Activated CD4-positive, alpha-beta memory T cell treated with anti-CD3 and anti-CD28 coated beads for 36 hours (primary cell): ENCODE measurements around the gene CACNA1D. TPM values are rescaled to one million over a fixed set of nuclear protein-coding genes. Genes with fewer than 3 reads are reported as not detected.
"Not testable (repeated sequence)": the region's sequence is repeated elsewhere in the genome, so short reads cannot be mapped to it uniquely, and the experiment has no call there.

Experiments used
- CTCF ChIA-PET: fragments of 350-600 bp; sonication (Branson Sonifier 250); formaldehyde crosslinking; loops from one replicate; lab custom pipeline; 2021; ENCODE audit warnings: antibody characterized with exemption, inconsistent platforms; lab: Charles Lee
- POLR2A ChIA-PET: fragments of 350-600 bp; sonication (Branson Sonifier 250); formaldehyde crosslinking; loops from one replicate; lab custom pipeline; 2021; ENCODE audit warnings: antibody characterized with exemption; lab: Charles Lee
- DNase-seq: peaks from one replicate; pipeline ENCODE4 v3.0.0-alpha.2; 2020
- H3K27ac Mint-ChIP-seq: one replicate; pipeline ENCODE4 v1.8.0; 2021; ENCODE audit warnings: mixed read lengths
- H3K27me3 Mint-ChIP-seq: one replicate; pipeline ENCODE4 v1.8.0; 2021; ENCODE audit warnings: mixed read lengths
- H3K36me3 Mint-ChIP-seq: one replicate; pipeline ENCODE4 v1.8.0; 2021; ENCODE audit warnings: mixed read lengths
- H3K4me1 Mint-ChIP-seq: one replicate; pipeline ENCODE4 v1.8.0; 2021; ENCODE audit warnings: low read depth, mixed read lengths
- H3K4me3 Mint-ChIP-seq: one replicate; pipeline ENCODE4 v1.8.0; 2021; ENCODE audit warnings: mild to moderate bottlenecking, mixed read lengths
- H3K9me3 Mint-ChIP-seq: one replicate; pipeline ENCODE4 v1.8.0; 2021; ENCODE audit warnings: mixed read lengths
- intact Hi-C: fragments of 100-400 bp; cut with micrococcal nuclease; formaldehyde crosslinking; loops from one replicate; pipeline ENCODE4 v1.15.1; 2023
- total RNA-seq, 2 experiments: library from RNA; stranded (reverse); gene quantifications; one replicate each; pipeline ENCODE4 v1.2.3, GENCODE V29; 2021

CACNA1D gene
- total RNA-seq, 2 experiments from 2014 or later = 0.24 to 0.53 TPM

DNA sequence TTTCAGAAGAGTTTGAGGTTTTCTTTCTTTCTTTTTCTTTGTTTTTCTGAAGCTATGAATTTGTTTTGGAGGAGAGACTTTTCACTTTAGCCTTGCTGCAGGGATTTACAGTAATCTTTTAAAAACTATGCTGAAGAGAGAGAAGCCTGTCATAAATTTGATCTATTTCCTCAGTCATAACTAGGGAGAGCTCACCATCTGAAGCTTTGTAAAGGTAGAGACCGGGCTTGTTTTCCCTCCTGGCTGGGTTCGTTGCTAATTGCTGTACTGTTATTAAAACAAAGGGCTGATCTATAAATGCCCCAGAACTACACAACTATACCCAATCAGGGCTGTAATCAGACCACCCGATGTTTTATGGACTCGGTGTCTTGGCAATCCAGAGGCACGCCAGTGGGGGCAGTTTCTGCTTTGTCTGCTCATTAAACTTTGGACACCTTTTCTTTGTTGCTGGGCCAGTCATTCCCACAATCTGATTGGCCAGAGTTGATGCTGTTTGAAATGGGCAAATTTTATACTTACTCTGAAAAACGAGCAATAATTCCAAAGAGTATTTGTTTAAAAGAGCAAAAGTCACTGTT lies 164.3 kb downstream of the CACNA1D start:
- Mint-ChIP-seq H3K36me3 (peaks cover 10% of the 10 kb centered on the region), H3K9me3 (peaks cover 33% of the 10 kb centered on the region), H3K4me1 (no peaks in the 10 kb centered on the region), H3K27ac (no peak overlapping the region), H3K4me3 (no peak overlapping the region), H3K27me3 (peaks cover 12% of the 10 kb centered on the region)
- no peak for DNase-seq
- intact Hi-C loops = no loop called here
- CTCF ChIA-PET = no interaction called here
- POLR2A ChIA-PET = no interaction called here

DNA sequence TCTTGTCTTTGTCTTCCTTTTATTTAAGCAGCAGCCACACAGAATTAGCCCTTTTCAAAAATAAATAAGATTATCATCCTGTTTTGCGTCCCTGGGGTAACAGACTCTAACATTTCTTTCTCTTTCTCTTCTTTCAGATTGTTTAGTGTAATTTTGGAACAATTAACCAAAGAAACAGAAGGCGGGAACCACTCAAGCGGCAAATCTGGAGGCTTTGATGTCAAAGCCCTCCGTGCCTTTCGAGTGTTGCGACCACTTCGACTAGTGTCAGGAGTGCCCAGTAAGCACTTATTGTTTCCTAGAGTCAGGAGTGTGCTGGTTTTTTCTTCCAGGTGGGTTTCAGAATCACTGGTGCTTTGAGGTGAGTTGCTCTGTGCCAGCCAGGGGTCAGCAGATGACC lies 165.6 kb downstream of the CACNA1D start:
- peaks cover 13% of the 10 kb centered on the region for H3K27me3 Mint-ChIP-seq
- H3K36me3 Mint-ChIP-seq = peaks cover 10% of the 10 kb centered on the region
- CTCF ChIA-PET = no interaction called here
- no peak for DNase-seq
- H3K4me1 Mint-ChIP-seq = no peaks in the 10 kb centered on the region
- H3K9me3 Mint-ChIP-seq = peaks cover 30% of the 10 kb centered on the region
- intact Hi-C loops = no loop called here
- POLR2A ChIA-PET = no interaction called here
- H3K4me3 Mint-ChIP-seq = no peak overlapping the region
- no peak overlapping the region for H3K27ac Mint-ChIP-seq

DNA sequence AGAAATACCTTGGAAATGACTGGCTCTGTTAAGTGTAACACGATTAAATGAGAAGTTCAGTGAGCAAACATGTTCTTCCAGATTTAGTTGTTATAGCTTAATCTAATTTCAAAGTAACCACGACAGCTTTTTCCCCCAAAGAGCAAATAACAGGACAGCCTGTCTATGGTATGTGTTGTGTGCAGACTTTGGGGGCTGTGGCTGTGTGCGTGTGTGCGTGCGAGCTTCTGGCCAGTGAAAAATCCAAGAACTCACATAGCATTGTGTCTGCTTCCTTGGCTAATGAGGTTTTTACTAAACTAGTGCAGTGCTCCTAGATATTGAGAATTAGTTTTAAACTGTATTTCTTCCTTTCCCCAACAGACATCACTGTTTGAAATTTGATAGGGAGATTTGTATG lies 167.1 kb downstream of the CACNA1D start:
- Mint-ChIP-seq H3K36me3 (peaks cover 10% of the 10 kb centered on the region), H3K27ac (no peak overlapping the region), H3K27me3 (peaks cover 13% of the 10 kb centered on the region), H3K4me3 (no peak overlapping the region), H3K4me1 (no peaks in the 10 kb centered on the region), H3K9me3 (peaks cover 27% of the 10 kb centered on the region)
- ChIA-PET CTCF (interaction anchor here (0.8 kb wide), 1 partner anchor 9 kb away, joined by 3 read pairs; no protein-coding TSS in a partner anchor), POLR2A (no interaction called here)
- intact Hi-C loops = no loop called here
- DNase-seq = no peak

DNA sequence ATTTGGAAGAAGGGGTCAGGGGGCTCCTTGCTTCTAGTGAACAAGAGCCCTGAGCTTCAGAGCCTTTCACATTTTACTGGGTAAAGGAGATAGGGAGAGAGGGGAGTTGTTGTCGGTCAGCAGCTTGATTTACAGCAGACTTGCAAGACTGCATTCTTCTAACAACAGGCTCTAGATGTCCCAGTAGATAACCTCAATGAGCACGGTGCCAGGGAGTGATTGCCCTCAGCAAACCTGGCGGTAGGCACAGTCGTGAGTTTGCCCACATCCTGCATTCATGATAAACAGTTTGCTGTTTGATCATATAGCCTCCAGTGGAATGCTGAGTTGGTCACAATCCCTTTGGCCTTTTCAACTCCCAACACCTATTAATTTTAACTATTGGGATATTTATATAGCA lies 170.4 kb downstream of the CACNA1D start:
- peaks cover 18% of the 10 kb centered on the region for H3K27me3 Mint-ChIP-seq
- H3K9me3 Mint-ChIP-seq = peaks cover 25% of the 10 kb centered on the region
- CTCF ChIA-PET, DNase-seq, intact Hi-C loops, H3K4me1 Mint-ChIP-seq, POLR2A ChIA-PET, H3K36me3 Mint-ChIP-seq, H3K4me3 Mint-ChIP-seq, H3K27ac Mint-ChIP-seq: not testable (repeated sequence)

DNA sequence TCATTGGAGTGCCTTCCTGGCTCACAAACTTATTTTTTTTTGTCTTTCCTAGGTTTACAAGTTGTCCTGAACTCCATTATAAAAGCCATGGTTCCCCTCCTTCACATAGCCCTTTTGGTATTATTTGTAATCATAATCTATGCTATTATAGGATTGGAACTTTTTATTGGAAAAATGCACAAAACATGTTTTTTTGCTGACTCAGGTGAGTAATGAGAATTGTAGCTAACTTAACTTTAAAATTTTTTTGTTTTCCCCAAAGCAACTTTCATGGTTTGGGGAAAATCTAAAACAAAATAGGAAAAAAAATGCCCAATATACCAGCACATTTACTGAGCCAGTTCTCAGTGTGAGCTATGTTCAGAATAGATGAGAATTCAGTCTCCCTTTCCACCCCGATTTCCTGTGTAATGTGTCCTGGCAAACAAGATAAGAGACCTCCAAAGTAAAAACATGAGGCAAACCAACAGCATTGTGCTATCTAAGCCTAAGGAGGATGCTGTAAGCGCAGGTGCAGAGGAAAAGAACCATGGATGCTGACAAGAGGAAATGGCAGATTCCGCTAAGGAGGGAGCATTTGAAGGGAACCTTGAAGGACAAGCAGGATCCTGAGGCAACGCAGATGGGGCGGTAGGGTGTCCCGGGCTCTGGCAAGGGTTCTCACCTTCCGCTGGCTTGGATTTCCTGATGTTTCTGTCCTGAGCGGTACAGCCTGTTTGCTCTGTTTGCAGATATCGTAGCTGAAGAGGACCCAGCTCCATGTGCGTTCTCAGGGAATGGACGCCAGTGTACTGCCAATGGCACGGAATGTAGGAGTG lies 171.4 kb downstream of the CACNA1D start:
- Mint-ChIP-seq H3K27ac (no peak overlapping the region), H3K4me1 (no peaks in the 10 kb centered on the region), H3K36me3 (peaks cover 10% of the 10 kb centered on the region), H3K4me3 (no peak overlapping the region), H3K9me3 (peaks cover 25% of the 10 kb centered on the region), H3K27me3 (peaks cover 18% of the 10 kb centered on the region)
- intact Hi-C loops = no loop called here
- ChIA-PET CTCF (no interaction called here), POLR2A (no interaction called here)
- DNase-seq = no peak

DNA sequence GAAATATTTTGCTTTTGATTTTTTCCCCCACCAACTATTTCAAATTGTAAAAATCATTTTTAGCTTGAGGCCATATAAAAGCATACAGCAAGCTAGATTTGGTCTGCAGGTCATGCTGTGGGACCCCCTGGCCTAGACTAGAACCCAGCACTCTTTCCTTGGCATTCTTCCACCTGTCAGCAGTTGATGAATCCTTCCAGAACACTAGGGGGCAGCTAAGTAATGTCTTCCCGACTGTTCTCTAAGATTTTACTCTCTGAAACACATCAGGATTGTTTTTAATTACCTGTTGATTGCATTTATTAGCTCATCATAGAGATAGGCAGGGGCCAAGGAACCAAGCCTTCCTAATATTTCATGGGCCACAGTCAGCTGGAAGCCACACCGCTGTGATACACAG lies 174.5 kb downstream of the CACNA1D start:
- H3K27me3 Mint-ChIP-seq = peaks cover 15% of the 10 kb centered on the region
- ChIA-PET POLR2A (no interaction called here), CTCF (interaction anchor here (0.8 to 1.1 kb wide), 3 partner anchors 11 to 42 kb away, joined by 3 read pairs; no protein-coding TSS in a partner anchor)
- intact Hi-C loops = no loop called here
- no peaks in the 10 kb centered on the region for H3K9me3 Mint-ChIP-seq
- no peak overlapping the region for H3K4me3 Mint-ChIP-seq
- no peaks in the 10 kb centered on the region for H3K4me1 Mint-ChIP-seq
- DNase-seq = no peak
- H3K27ac Mint-ChIP-seq = no peak overlapping the region
- H3K36me3 Mint-ChIP-seq = no peaks in the 10 kb centered on the region

DNA sequence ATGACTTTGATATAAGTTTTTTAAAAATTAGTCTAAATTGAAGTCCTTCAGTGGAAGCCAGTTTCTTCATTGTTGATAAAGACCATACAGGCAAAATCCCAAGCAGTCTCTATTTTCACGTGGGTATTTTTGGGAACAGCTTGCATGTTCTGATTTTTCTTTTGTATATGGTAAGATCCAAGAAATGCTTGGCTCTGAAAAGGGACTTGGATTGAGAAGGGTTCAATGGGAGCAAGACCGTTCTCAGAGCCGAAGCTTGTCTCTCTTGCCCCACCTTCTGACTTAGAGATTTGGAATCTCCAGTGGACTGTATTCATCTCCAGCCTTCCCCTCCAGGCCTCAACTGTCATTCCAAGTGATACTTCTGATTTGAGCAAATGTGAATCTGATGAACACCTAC lies 176.3 kb downstream of the CACNA1D start:
- Mint-ChIP-seq H3K36me3 (no peaks in the 10 kb centered on the region), H3K9me3 (no peaks in the 10 kb centered on the region), H3K27me3 (peaks cover 13% of the 10 kb centered on the region), H3K4me1 (no peaks in the 10 kb centered on the region), H3K27ac (no peak overlapping the region), H3K4me3 (no peak overlapping the region)
- ChIA-PET CTCF (interaction anchor here (1.4 kb wide), 1 partner anchor 39 kb away, joined by 3 read pairs; no protein-coding TSS in a partner anchor), POLR2A (no interaction called here)
- DNase-seq = no peak
- intact Hi-C loops = no loop called here

DNA sequence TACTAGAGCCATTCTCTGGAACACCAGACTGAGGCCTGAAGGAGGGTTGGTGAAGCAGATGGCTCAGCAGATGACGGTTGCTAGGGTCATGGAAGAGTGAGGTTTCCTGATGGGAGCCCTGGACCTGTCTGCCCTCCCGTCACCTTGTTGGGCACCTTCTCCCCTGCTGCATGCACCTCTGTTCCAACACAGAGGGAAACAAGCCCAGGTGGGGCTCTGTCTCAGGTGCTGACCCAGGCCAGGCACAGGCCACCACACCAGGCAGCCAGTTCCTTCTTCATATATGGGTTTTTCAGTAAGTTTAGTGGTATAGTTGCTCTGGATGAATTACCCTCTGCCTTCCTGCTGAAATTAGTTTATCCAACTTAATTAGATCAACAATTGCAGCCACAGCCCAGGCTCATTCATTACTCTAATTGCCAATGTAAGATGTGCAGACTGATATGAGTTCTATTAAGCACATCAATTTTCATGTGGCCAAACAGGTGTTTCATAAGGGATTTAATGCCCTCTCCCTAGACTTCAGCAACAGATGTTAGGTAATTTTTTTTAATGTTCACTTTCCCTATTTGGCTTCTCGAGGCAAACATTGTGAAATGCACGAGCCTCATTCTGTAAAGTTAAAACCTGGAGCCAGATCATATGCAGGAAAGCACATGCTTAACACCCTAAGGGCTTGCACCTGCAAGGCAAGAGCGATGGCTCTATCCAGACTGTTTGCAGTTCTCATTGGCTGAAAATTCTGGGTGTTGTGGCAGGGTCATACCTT lies 177.0 kb downstream of the CACNA1D start:
- intact Hi-C loops = no loop called here
- Mint-ChIP-seq H3K9me3 (no peaks in the 10 kb centered on the region), H3K27me3 (peaks cover 11% of the 10 kb centered on the region), H3K4me1 (no peaks in the 10 kb centered on the region), H3K27ac (no peak overlapping the region), H3K4me3 (no peak overlapping the region), H3K36me3 (no peaks in the 10 kb centered on the region)
- ChIA-PET POLR2A (no interaction called here), CTCF (interaction anchor here (1.4 kb wide), 1 partner anchor 38 kb away, joined by 3 read pairs; no protein-coding TSS in a partner anchor)
- DNase-seq = no peak

DNA sequence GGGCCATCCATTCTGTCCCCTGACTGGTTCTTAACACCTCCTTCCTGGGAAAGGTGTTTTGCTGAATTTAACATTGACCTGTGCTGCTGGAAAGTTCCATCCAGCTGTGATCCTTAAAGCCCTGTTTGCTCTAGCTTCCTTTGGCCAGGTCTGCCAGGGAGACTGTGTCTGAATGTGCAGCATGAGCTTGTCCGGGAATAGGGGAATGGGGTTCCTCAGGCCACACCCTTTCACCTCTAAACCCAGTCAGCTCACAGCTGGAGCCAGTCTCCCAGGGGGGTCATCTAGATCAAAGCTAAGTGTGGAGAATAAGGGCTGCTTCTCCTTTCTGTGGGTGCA lies 177.5 kb downstream of the CACNA1D start:
- CTCF ChIA-PET = interaction anchor here (0.7 kb wide), 1 partner anchor 35 kb away, joined by 3 read pairs; no protein-coding TSS in a partner anchor
- no peaks in the 10 kb centered on the region for H3K36me3 Mint-ChIP-seq
- no peaks in the 10 kb centered on the region for H3K4me1 Mint-ChIP-seq
- H3K4me3 Mint-ChIP-seq = no peak overlapping the region
- POLR2A ChIA-PET = no interaction called here
- intact Hi-C loops = no loop called here
- H3K9me3 Mint-ChIP-seq = no peaks in the 10 kb centered on the region
- DNase-seq = no peak
- no peak overlapping the region for H3K27ac Mint-ChIP-seq
- H3K27me3 Mint-ChIP-seq = peaks cover 14% of the 10 kb centered on the region

DNA sequence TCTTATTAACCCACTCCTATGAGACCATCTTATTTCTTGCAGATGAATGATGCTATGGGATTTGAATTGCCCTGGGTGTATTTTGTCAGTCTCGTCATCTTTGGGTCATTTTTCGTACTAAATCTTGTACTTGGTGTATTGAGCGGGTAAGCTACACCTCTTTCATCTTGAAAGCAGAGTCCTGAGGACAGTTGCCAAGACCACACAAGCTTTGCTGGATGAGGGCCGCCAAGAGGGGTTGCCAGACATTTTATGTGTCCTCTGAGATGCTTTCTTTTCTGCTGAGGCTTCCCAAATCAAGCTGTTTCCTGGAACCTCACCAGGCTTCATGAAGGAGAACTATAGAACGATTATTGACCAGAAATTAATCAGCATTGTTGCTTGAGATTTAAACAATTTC lies 178.6 kb downstream of the CACNA1D start:
- H3K36me3 Mint-ChIP-seq = no peaks in the 10 kb centered on the region
- H3K27me3 Mint-ChIP-seq = peaks cover 14% of the 10 kb centered on the region
- CTCF ChIA-PET = interaction anchor here (0.6 kb wide), 1 partner anchor 26 kb away, joined by 3 read pairs; no protein-coding TSS in a partner anchor
- intact Hi-C loops = no loop called here
- H3K4me3 Mint-ChIP-seq = no peak overlapping the region
- H3K4me1 Mint-ChIP-seq = no peaks in the 10 kb centered on the region
- DNase-seq = no peak
- no peaks in the 10 kb centered on the region for H3K9me3 Mint-ChIP-seq
- H3K27ac Mint-ChIP-seq = no peak overlapping the region
- POLR2A ChIA-PET = no interaction called here

DNA sequence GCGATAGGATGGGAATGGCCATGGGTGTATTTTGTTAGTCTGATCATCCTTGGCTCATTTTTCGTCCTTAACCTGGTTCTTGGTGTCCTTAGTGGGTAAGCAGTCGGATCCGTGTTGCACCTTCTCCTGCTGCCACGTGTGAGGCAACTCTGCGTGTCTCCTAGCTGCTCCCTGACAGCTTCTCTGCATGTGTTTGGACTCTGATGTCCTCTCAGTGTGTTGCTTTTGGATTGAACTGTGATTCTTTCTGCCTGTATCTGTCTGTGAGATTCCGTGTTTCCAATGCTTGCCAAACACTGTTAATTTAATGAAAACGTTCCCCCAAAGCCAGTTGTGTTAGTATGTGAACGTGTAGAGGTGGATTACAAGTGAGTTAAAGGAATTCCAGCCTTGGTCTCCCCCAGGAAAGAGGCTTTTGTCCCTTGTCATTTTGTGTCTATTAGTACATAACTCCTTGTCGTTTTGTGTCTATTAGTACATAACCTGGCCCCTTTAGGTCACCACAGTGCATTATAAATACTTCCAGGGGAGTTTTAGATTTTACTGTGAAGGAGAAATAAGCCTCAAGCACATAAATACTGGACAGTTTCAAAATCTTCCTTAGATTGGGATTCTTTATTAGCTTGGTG lies 179.4 kb downstream of the CACNA1D start:
- H3K27me3 Mint-ChIP-seq = peaks cover 11% of the 10 kb centered on the region
- no peak overlapping the region for H3K4me3 Mint-ChIP-seq
- no peak overlapping the region for H3K27ac Mint-ChIP-seq
- intact Hi-C loops = no loop called here
- no peaks in the 10 kb centered on the region for H3K36me3 Mint-ChIP-seq
- no peak for DNase-seq
- CTCF ChIA-PET = no interaction called here
- H3K4me1 Mint-ChIP-seq = no peaks in the 10 kb centered on the region
- POLR2A ChIA-PET = no interaction called here
- no peaks in the 10 kb centered on the region for H3K9me3 Mint-ChIP-seq

DNA sequence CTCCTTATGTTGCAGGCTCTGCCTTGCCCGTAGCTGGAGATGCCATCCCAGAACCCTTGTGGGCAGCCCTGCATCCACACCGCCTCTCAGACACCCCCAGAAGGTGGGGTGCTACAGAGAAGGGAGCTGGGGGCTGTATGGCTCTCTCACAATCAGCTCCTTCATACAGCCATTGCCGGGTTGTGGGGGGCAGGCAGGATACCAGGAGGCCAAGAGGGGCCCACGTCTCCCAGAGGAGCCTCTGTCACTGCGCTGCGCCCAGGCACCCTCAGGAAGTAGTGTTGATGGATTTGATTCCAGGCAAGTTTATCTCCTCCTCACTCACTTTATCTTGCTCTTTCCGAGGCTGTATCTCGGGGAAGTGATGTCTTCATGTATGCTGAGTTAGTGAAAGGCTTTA lies 180.2 kb downstream of the CACNA1D start:
- Mint-ChIP-seq H3K36me3 (no peaks in the 10 kb centered on the region), H3K27me3 (peaks cover 7% of the 10 kb centered on the region), H3K4me1 (no peaks in the 10 kb centered on the region), H3K9me3 (no peaks in the 10 kb centered on the region), H3K4me3 (no peak overlapping the region), H3K27ac (no peak overlapping the region)
- ChIA-PET POLR2A (no interaction called here), CTCF (no interaction called here)
- intact Hi-C loops = no loop called here
- no peak for DNase-seq
